GM12892 (cell line): ENCODE data around the gene RIGI.

Experiments used
- POLR2A ChIP-seq: IDR thresholded peaks from 2 replicates; pipeline ENCODE4 v1.6.1; 2011; ENCODE audit warnings: low read depth, low read length, control low read depth
- POLR2AphosphoS5 ChIP-seq: IDR thresholded peaks from 2 replicates; pipeline ENCODE4 v1.6.1; 2011; ENCODE audit warnings: low read depth, low read length, control low read depth
- TAF1 ChIP-seq: IDR thresholded peaks from 2 replicates; pipeline ENCODE4 v1.6.1; 2011; ENCODE audit warnings: low read depth, mild to moderate bottlenecking, control low read depth, low read length, borderline replicate concordance

GRCh38 chr9:32501868-32502267 lies 24.1 kb downstream of the RIGI start:
- no peak for TF ChIP-seq POLR2A
- no peak for TF ChIP-seq TAF1
- TF ChIP-seq POLR2AphosphoS5: no peak
